DMS 273 treated with DMSO at 0.1 percent for 48 hours (cell line): ENCODE data around the gene SMAD2.
"Not testable (repeated sequence)": the region's sequence is repeated elsewhere in the genome, so short reads cannot be mapped to it uniquely, and the experiment has no call there.

ENCODE experiments used
- DNase-seq: peaks from one replicate; lab custom pipeline; 2025; lab: John Stamatoyannopoulos, UW

The SMAD2 gene

DNA sequence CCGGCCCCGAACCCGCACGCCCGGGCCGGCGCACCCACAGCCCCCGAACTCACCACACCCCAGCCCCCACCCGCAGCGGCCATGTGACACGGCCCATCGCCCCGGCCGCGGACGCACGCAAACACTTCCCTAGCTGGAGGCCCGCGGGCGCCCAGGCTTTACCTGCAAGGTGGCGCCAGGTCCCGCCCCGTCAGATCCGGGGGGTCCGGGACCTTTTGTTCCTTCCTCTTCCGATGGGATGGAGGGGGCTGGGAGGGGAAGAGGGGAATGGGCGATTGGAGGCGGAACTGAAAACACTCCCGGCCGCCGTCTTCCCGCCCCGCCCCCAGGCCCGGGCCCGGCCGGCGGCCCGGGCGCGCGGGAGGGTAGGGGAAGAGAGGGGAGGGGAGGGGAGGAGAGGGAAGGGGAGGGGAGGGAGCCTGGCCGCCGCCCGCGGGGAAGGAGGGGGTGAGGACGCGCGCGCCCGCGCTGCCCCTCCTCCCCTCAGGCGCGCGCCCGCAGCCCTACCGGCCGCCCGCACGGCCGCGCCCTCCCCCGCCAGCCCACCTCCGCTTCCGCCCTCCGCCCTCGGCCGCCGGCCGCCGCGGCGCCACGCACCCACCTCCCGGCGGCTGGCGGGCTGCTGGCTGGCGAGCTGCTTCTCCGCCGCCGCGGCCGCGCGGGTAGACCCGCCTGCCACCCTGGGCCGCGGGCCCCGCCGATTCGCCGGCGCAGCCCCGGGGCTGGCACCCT is at the start of gene SMAD2:
Gene SMAD2 (minus strand): TSS at position 461 of the 732 bp plus-strand sequence. CDS start 33,903 bp downstream, outside the sequence.
- no peak for DNase-seq

DNA sequence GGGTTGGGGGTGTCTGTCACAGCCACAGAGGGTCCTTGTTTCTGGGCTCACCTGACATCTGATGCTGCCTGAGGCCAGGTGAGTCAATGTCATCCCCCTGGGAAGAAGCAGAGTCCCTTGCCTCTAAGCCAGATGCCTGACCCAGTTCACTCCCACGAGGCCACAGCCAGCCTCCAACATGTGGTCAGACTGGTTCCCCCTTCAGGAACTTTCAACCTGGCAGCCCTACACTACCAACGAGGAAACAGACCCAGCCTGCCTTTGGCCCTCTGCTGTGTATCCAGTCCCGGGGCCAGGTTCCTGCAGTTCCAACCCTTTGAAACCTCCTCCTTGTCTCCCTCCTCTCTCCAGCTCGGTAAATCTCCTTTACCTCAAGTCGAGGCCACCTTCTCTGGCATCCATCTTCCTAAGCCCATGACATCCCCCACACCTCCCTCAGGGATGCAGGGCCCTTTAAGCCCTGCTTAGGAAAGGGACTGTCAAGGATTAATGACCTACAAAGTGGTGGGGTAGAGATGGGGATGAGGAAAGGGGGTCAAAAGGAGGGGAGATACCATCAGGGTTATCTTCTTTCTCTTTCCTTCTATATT is 49.2 kb upstream of the SMAD2 start:
- no peak for DNase-seq

DNA sequence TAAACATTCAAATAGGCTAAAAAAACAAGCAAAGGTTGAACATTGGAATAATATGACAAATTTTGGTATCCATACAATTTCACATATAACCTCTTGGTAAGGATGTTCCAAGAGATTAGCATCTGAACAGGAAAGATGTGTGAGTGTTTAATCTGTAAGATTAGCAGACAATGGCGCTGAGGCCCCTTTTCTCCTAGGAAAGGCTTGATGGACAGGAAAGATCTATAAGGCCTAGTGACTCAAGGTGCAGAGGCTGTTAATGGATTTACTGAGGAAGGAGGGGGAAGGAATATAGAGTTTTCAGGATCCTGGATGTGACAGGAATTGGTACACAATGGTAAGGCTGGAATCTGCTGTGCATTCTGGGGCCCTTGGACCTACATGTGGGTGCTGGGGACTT is 48.1 kb upstream of the SMAD2 start:
- DNase-seq: no peak

DNA sequence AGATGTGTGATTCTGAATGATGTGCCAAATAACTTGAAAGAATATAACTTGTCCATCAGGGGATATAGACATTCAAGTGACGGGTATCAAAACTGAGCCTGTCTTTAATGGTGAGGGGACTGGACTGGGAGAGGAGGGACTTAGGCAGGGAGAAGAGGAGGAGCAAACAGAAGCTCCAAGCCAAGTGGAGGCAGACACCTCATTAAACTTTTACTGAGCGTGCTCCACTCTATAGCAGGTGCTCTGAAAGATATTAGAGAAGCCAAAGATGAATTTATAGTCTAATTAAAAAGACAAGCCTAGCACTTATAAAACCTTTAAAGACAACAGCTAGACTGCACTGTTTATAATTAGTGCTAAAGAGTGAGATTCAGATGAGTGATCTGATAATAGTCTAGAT is 47.7 kb upstream of the SMAD2 start:
- no peak for DNase-seq

DNA sequence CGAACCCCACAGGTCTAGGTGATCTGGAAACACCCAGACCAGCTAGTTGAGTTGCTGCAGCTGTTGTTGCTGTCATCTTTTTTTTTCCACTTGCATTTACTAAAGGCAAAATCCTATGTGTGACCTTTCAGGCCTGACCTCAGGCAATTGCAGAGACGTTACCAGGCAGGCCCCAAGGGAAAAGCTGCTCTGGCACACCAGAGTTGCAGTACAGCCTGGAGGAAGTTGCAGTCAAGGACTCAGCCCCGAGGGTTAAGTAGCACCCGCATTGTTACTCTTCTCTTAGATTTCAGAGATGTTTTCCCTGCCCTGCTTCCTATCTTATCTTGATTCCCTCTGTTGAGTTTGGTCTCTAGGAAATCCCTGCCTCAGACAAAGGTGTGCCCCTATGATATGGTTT is 45.2 kb upstream of the SMAD2 start:
- no peak for DNase-seq

DNA sequence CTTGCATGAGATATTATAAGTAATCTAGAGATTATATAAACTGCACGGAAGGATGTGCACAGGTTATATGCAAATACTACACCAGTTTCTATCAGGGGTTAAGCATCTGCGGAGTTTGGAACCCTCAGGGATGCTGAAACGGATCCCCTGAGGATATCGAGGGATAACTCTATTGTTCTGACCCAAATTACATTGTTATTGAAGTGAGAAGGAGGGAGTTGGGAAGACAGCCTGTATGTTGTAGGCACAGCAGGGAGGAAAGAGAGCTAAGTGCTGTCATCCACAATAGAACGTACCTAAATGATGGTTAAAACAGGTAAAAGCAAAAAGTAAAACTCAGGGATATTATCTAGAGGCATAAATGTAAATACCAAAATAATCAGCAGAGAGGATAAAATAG is 44.6 kb upstream of the SMAD2 start:
- DNase-seq: no peak

DNA sequence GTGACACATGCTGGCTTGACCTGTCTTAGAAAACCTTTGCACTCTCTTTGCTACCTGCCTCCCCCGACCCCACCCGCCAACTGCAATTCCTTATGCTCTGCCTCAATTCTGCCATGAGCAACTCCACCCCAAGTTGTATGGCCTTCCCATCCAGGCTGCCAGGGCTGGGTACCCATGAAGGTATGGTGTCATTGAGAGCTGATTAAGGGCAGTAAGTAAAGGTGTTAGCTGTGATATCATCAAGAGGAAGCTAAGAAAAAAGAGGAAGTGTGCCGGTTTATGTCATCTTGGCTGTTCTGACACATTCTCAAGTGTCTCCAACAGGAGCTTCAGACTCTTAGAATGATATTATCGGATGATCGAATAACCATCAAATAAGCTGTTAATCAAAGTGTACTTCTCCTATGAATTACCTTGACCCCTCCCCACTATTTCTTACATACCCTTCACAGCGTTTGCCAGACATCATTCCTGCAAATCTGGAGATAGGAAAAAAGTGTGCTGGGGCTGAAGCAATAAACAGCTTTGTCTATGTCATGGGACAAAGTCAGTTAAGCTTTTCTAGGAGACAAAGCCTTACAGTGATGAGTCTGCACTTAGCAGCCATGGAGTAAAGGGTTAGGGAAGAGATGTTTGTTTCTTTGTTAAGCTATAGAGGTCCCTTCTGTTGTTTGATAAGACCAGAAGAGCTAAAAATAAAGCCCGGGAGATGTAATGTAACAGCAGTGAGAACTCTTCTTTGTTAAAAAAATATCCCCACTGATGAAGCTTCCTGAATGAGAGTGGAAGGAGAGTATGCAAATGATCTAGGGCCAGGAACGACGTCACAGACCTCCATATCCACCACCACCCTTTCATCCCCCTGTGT is 40.4 kb upstream of the SMAD2 start:
- DNase-seq: no peak

DNA sequence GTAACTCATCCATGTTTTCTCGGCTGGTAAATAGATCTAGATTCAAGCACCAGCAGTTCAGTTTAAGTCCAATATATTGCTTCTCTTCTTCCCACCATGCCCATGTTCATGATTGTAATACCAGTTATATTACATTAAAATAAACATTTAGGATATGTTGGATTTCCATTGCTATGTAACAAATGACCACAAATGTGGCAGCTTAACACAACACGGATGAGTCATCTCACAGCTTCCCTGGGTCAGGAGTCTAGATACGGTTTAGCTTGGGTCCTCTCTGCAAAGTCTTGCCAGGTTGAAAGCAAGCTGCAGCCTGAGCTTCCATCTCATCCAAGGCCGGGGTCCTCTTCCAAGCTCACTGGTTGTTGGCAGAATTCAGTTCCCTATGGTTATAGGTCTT is 39.4 kb upstream of the SMAD2 start:
- DNase-seq: no peak

DNA sequence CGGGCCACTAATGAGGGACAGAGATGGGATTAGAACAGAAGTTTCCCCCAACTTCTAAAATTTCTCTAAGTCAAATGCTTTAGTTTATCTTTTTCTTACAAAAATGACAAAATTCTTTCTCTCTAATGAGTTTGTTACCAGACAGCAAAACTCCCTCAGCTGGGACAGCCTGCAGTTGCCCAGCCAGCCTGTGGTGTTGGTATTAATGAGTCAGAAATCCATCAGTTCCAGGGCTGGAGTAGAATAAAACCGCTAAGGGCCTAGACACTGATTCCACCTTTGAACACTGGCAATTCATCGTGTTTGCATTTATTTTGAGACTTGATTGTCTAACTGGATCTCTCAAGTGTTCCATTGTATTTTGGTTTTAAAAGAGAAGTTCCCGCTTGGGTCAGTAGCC is 38.3 kb upstream of the SMAD2 start:
- DNase-seq: no peak

DNA sequence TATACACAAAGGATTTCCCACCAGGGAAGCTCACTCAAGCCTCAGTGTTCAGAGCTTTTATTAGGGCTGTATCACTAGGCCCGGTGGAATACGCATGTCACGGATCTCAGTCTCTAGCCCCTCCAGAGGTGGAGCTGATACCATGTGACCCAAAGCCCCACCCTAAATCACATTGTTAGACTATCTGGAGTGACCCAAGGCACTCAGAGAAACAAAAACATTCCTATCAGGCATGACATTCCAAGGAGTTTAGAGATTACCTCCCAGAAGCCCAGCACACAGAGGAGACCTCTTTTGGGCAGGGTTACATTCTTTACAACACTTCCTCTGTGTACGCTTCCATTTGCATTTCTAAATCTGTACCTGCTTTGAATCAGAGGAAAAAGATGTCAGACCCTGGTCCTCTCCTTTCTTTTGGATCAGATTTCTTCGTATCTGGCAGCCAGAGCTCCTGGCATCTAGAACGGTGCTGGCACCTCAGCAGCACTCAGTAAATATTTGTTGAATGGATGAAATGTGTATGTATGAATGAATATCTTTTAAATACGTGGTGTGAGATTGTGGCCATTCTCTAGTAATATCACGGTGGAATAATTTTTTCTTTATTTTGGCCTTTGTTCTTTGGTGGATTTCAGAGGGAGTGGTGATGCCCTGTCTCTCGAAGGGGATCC is 37.7 kb upstream of the SMAD2 start:
- no peak for DNase-seq

DNA sequence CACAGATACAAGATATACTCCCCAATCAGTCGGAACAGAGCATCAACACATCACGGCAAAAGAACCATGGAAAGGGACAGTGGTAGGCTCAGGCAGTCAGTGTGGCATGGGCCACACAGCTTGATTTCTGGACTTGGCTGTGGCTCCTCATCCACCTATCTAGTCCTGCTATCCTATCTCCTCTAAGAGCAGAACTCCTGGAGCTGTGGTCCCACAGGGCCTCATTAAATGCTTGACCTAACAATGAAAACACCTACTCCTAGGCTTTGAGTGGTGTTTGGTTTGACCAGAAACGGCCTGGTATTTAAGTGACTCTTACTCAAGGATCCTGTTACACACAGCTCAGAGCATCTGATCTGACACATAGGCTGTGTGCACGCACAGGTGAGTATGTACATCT is 33.6 kb upstream of the SMAD2 start:
- DNase-seq: no peak

DNA sequence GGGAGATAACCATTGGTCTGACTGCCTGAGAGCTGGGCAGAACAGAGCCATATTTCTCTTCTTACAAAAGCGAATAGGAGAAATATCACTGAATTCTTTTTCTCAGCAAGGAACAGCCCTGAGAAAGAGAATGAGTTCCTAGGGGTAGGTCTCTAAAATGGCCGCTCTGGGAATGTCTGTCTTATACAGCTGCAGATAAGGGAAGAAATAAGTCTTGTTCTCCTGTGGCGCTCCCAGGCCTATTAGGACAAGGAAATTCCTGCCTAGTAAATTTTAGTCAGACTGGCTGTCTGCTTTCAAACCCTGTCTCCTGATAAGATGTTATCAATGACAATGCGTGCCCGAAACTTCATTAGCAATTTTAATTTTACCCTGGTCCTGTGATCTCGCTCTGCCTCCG is 30.5 kb upstream of the SMAD2 start:
- DNase-seq: not testable (repeated sequence)

DNA sequence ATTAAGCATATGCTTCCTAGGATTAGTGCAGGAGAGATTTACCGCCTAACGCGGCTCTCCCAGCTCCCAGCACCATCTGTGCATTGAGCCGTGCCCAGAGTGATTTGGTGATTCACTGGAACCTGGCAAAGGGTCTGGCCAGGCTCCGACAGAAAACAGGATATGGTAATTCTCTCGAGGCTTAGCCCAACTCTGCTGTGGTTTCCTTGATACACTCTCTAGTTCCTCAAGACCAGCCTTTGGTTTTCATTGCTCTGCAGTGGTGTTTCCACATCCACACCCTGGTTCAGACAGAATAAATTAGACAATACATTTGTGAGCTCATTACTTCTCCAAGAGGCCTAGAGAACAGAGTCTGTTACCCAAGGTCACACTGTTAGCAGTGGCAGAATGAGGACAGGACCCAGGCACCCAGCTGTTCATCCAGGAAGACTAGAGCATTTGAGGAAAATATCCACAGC is 23.0 kb upstream of the SMAD2 start:
- peak; percentile 95 for DNase-seq

DNA sequence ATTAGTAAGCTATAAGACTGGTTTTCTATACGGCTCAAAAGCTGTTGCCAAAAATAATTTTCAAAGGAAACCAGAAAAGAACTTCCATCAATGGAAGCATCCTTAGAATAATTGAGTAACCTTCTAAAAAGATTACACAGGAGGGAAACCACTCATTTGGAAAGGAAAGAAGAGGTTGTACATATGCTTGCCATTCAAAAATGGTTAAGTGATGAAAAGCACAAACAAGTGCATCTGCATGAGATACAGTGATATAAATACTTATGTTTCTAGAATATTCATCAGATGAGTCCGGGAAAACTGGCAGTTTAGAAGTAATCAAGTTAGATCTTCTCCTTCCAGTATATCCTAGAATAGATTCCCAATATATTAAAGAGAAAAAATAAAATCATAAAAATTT is 20.1 kb upstream of the SMAD2 start:
- no peak for DNase-seq

DNA sequence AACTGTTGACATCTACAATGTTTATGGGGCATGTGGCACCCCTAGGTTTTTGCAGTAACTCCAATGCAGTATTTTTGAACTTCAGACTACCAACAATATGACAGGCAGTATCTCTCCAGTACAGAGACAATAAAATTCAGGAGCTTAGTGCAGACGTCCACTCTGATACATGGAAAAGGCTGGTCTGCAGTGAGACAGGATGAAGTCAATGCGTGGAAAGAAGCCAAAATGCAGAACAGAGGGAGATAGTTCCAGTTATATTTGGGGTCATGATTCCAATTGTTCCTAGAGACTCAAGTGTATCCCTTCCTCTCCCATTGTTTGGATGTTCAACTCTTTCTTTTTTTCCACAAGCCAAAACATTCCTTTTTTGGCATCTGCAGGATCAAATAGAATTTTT is 18.7 kb upstream of the SMAD2 start:
- no peak for DNase-seq

DNA sequence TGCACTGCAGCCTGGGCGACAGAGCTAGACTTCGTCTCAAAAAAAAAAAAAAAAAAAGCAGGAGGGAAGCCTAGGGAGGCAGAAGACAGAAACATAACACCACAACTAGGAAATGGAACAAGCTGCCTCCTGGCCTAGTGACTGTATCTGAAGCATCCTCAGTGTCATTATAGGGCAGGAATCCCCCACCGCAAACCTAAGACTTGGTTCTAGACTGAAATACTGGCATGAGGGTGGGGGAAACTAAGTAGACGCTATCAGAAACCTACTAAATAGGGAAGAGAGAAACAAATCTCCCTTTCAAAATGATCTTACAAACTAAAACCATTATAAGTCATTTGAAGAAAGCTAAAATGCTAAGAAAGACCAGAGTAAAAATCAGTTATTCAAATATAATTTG is 16.4 kb upstream of the SMAD2 start:
- no peak for DNase-seq

DNA sequence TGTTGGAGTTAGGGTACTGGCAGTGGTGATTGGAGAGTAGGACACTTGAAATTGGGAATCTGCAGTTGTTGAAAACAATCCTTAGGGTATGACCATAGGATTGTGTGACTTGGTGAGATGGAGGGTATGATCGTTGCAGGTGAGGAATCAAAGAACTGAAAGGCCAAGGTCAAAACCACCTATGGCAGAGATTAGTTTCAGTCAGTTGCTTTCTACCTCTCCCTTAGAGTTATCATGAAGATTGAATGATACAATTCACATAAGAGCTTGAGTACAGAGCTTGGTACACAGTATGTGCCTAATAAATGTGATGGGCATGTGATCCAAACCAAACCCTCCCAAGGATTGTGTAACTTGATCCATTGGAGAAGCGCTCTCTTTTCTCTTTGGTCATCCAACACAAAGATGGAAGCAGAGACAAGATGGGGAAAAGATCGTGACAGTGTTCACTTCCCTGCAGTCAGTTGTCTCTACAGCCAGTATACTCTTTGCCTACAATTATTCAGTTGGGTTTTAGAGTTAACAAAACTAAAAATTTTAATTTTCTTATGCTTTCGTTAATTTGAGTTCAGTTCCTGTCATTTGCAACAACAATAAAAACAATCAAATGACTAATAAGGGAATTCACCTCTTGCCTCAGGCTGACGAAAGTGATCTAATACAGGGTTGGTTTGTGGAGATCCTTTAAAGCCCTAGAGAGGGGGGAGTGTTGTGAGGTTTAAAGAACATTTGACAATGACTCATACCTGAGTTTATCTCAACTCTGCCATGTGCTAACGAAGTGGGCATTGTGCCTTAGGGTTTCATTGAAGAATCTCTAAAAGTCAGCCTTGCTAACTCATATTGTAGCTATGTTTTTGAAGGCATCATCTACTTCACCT is 14.8 kb upstream of the SMAD2 start:
- DNase-seq: no peak

DNA sequence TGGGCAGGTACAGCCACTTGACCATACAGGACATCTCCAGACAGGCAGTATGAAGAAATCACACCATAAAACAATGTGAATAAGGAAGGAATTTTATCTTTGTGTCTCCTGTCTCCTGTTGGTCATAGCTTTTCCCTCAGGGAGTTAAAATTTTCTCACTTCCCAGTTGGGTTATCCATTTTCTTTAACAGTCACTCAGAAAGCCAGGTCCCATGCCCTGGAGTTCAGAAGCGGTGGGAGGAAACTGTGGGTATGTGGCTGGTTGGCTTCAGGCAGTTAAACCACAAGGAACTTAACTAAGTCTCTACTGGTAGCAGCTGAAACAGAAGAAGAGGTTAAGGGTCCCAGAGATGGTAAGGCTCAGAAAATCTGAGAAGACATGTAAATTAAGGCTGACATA is 6.5 kb upstream of the SMAD2 start:
- no peak for DNase-seq

DNA sequence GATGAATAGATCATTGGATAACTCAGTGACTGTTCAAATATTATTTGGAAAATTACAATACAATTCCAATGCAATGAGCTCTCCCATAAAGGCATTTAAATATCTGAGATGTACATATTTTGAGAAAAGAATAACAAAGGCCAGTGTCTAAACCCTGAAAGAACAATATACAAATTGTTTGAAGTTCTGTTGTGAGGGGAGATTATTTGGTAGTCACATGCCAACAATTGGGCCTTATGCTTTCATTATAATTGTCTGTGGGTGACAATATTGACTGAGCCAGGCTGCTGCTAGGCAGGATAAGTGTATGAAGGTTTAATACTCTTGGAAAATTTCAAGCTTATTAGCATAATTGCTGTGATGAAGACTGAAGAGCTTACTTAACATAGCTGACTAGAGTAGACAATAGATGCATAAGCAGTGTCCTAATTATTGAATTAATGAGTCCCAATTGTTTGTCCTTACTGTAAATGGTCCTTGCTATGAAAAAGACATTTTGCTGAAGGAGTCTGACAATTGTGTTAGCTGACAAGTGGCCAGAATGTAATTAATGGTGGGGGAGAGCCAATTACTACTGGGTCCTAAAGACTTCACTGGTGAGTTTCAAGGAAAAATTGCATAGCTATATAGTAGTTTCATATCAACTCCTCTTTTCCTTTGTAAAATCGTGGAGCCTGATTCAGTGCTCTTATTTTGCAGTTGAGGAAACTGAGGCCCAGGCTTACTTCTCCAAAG is 5.0 kb upstream of the SMAD2 start:
- no peak for DNase-seq

DNA sequence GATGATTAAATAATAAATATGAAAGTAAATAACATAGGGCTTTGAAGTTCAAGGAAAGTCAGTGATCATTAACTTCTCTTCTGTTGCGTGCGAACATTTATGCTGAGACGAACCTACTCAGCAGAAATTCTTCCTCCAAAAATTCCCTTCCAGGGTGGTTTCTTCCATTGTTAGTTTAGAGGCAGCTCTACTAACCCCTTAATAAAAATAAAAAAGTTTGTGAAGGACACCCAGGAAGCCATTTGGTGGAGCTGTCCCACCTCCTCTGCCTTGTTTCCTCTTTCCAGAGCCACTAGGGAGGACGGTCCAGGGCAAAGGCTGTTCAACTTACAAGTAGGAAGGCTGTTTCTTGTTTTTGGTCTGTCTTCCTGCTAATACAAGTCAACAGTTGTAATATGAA is 2.1 kb upstream of the SMAD2 start:
- no peak for DNase-seq

DNA sequence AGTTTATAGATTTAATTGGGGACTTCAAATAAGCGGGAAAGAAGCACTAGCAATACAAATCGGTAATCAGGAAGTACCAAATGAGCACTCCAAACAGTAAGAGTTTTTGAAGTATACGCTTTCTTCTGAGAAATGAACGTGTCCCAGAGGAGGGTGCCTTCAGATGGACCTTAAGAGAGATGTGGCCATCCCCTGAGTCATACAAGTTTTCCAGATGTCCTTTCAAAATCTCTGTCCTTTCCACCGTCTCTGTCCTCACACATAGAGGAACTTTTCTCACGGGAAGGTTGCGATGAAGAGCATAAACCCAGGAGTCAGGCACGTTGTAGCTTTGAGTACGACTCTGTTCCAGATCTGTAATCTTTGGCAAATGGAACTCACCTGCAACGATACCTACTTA is 1.7 kb upstream of the SMAD2 start:
- DNase-seq: no peak
